GM23248 (cell line): ENCODE measurements around the gene MYH7. TPM values are rescaled to one million over a fixed set of nuclear protein-coding genes. Genes with fewer than 3 reads are reported as not detected.

Source experiments
- DNase-seq: peaks from one replicate; pipeline ENCODE4 v3.0.0-alpha.2; 2015
- H2AFZ ChIP-seq: fragments of 200-600 bp; sonication (generic); 2 replicates; pipeline ENCODE4 v1.6.1; 2016; ENCODE audit warnings: antibody characterized with exemption
- H3F3A ChIP-seq: fragments of 200-600 bp; sonication (generic); 2 replicates; pipeline ENCODE4 v1.6.1; 2016; ENCODE audit warnings: mild to moderate bottlenecking, antibody characterized with exemption, mixed run types; ENCODE audit not compliant: insufficient read depth
- H3K27ac ChIP-seq: fragments of 200-600 bp; sonication (generic); 2 replicates; pipeline ENCODE4 v1.5.1; 2016; ENCODE audit warnings: mild to moderate bottlenecking
- H3K27me3 ChIP-seq: fragments of 200-600 bp; sonication (generic); replicated peaks from 2 replicates; pipeline ENCODE4 v1.6.1; 2016; ENCODE audit warnings: mild to moderate bottlenecking; ENCODE audit not compliant: insufficient read depth
- H3K36me3 ChIP-seq: fragments of 200-600 bp; sonication (generic); 2 replicates; pipeline ENCODE4 v1.6.1; 2016; ENCODE audit warnings: low read depth, mild to moderate bottlenecking
- H3K4me1 ChIP-seq: fragments of 200-600 bp; sonication (generic); 2 replicates; pipeline ENCODE4 v1.6.1; 2016; ENCODE audit warnings: mild to moderate bottlenecking; ENCODE audit not compliant: insufficient read depth
- H3K4me2 ChIP-seq: fragments of 200-600 bp; sonication (generic); one replicate; pipeline ENCODE4 v1.6.1; 2016; ENCODE audit warnings: mild to moderate bottlenecking; ENCODE audit not compliant: unreplicated experiment
- H3K4me3 ChIP-seq: fragments of 200-600 bp; sonication (generic); 2 replicates; pipeline ENCODE4 v1.5.1; 2016; ENCODE audit warnings: mild to moderate bottlenecking
- H3K79me2 ChIP-seq: fragments of 200-600 bp; sonication (generic); 2 replicates; pipeline ENCODE4 v1.6.1; 2016; ENCODE audit warnings: mild to moderate bottlenecking; ENCODE audit not compliant: insufficient read depth
- H3K9ac ChIP-seq: fragments of 200-600 bp; sonication (generic); 2 replicates; pipeline ENCODE4 v1.6.1; 2016; ENCODE audit warnings: mild to moderate bottlenecking
- H3K9me2 ChIP-seq: fragments of 200-600 bp; sonication (generic); 2 replicates; pipeline ENCODE4 v1.6.1; 2016; ENCODE audit warnings: mixed run types, mild to moderate bottlenecking, moderate library complexity; ENCODE audit not compliant: insufficient read depth
- H3K9me3 ChIP-seq: fragments of 200-600 bp; sonication (generic); one replicate; pipeline ENCODE4 v1.6.1; 2017; ENCODE audit warnings: low read depth
- H4K20me1 ChIP-seq: fragments of 200-600 bp; sonication (generic); 2 replicates; pipeline ENCODE4 v1.6.0; 2016; ENCODE audit not compliant: insufficient read depth
- EZH2 ChIP-seq: fragments of 200-600 bp; sonication (generic); IDR thresholded peaks from 2 replicates; pipeline ENCODE4 v1.6.1; 2018; ENCODE audit warnings: antibody characterized with exemption, mild to moderate bottlenecking; ENCODE audit not compliant: insufficient read depth, poor library complexity, severe bottlenecking
- EZH2phosphoT487 ChIP-seq: fragments of 200-600 bp; sonication (generic); IDR thresholded peaks from 2 replicates; pipeline ENCODE4 v1.6.1; 2018; ENCODE audit warnings: antibody characterized with exemption, moderate library complexity, mild to moderate bottlenecking, low read depth; ENCODE audit not compliant: insufficient read depth
- WGBS, 2 experiments: methylation state at CpG; one replicate each; pipeline ENCODE4 v1.1.6; 2015 to 2017; ENCODE audit warnings: low lambda C conversion rate in 2 of 2, low coverage in 1 of 2; ENCODE audit errors: missing lambda C conversion rate in 2 of 2; 5-methylcytosine and 5-hydroxymethylcytosine counted together
- in situ Hi-C: fragments of 300-500 bp; cut with MboI; formaldehyde crosslinking; loops from 2 replicates; pipeline ENCODE4 v1.15.0; 2020
- polyA plus RNA-seq: library from polyadenylated mRNA; unstranded; fragments of >200 nt; fragmentation: Nextera tagmentation; extraction: Ambion mirVana; gene quantifications from 2 replicates; pipeline ENCODE4 v1.2.1, GENCODE V29; 2016
- total RNA-seq: library from RNA; depleted of rRNA; stranded (reverse); fragments of >200 nt; shearing (Covaris generic); gene quantifications from 2 replicates; pipeline ENCODE4 v1.2.3, GENCODE V29; 2014

The MYH7 gene
- total and polyA plus RNA-seq, 2 experiments from 2014 or later, result not detected

DNA sequence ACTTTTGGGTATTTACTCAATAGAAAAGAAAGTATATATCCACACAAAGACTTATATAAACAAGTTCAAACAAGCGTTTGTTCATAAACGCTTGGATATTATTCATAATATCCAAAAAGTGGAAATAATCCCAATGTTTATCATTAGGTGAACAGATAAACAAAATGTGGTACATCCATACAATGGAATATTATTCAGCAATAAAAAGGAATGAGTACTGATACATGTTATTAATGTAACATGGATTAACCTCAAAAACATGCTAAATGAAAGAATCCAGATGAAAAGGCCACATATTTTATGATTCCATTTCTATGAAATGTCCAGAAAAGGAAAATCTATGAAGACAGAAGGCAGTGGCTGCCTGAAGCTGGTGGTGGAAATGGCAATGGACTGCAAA lies 16.8 kb upstream of the MYH7 start:
- 52 to 56% methylated on average over 2 of the region's 2 CpGs for WGBS, 2 experiments
- Histone ChIP-seq H3K9me3 (no peaks in the 10 kb centered on the region), H2AFZ (no peak overlapping the region), H4K20me1 (no peaks in the 10 kb centered on the region), H3K9ac (no peak overlapping the region), H3K4me3 (no peak overlapping the region), H3K36me3 (no peaks in the 10 kb centered on the region), H3K79me2 (no peaks in the 10 kb centered on the region), H3K9me2 (no peaks in the 10 kb centered on the region), H3K27me3 (peaks cover 23% of the 10 kb centered on the region; the same call in 1 of the 2 replicates), H3K4me1 (no peaks in the 10 kb centered on the region), H3K27ac (no peak overlapping the region), H3K4me2 (no peak overlapping the region), H3F3A (no peaks in the 10 kb centered on the region)
- in situ Hi-C loops, result no loop called here
- TF ChIP-seq EZH2 (no peak), EZH2phosphoT487 (no peak)
- no peak for DNase-seq

DNA sequence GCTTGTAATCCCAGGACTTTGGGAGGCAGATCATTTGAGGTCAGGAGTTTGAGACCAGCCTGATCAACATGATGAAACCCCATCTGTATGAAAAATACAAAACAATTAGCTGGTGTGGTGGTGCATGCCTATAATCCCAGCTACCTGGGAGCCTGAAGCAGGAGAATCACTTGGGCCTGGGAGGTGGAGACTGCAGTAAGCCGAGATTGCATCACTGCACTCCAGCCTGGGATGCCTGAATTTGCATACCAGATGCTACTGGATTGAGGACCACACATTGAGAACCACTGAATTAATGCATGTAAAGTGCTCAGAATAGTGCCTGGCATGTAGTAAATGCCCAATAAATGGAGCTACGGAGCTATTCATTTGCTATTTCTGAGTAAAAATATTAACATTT lies 14.9 kb upstream of the MYH7 start:
- Histone ChIP-seq H3K36me3 (no peaks in the 10 kb centered on the region), H3K9me2 (no peaks in the 10 kb centered on the region), H2AFZ (no peak overlapping the region), H3K79me2 (no peaks in the 10 kb centered on the region), H4K20me1 (no peaks in the 10 kb centered on the region), H3K27ac (no peak overlapping the region), H3K27me3 (peaks cover 23% of the 10 kb centered on the region; the same call in 1 of the 2 replicates), H3K9ac (no peak overlapping the region), H3K4me2 (no peak overlapping the region), H3K4me3 (no peak overlapping the region), H3K4me1 (no peaks in the 10 kb centered on the region), H3K9me3 (no peaks in the 10 kb centered on the region), H3F3A (no peaks in the 10 kb centered on the region)
- WGBS, 2 experiments, result 20 to 26% methylated on average over 2 of the region's 2 CpGs
- TF ChIP-seq EZH2phosphoT487 (no peak), EZH2 (no peak)
- in situ Hi-C loops, result no loop called here
- no peak for DNase-seq

DNA sequence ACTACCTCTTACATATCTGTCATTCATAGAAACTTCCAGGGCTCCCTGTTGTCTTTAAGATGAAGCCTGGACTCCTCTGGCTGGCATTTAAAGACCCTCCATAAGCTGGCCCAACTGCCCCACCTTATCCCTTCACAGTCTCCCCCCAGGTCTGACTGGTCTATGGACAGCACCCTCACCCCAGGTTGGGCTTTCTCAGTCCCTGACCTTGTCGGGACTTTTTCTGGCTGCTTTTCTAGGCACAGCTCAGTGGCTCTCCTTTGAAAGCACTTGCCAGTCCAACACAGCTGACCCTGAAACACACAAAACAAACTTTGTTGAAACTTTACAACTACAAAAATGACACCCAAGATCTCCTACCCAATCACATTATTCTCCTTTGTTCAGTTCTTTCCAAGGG lies 13.9 kb upstream of the MYH7 start:
- H3K9me3 ChIP-seq, result no peaks in the 10 kb centered on the region
- H3F3A ChIP-seq, result no peaks in the 10 kb centered on the region
- peaks cover 26% of the 10 kb centered on the region; the same call in 1 of the 2 replicates for H3K27me3 ChIP-seq
- H3K4me1 ChIP-seq, result no peaks in the 10 kb centered on the region
- H3K36me3 ChIP-seq, result no peaks in the 10 kb centered on the region
- H3K79me2 ChIP-seq, result no peaks in the 10 kb centered on the region
- no peak for DNase-seq
- H3K9ac ChIP-seq, result no peak overlapping the region
- 50 to 64% methylated on average over 1 of the region's 1 CpG for WGBS, 2 experiments
- in situ Hi-C loops, result no loop called here
- no peaks in the 10 kb centered on the region for H3K9me2 ChIP-seq
- no peak for TF ChIP-seq EZH2phosphoT487
- no peak for TF ChIP-seq EZH2
- no peak overlapping the region for H3K4me2 ChIP-seq
- H4K20me1 ChIP-seq, result no peaks in the 10 kb centered on the region
- H3K4me3 ChIP-seq, result no peak overlapping the region
- H3K27ac ChIP-seq, result no peak overlapping the region
- no peak overlapping the region for H2AFZ ChIP-seq

DNA sequence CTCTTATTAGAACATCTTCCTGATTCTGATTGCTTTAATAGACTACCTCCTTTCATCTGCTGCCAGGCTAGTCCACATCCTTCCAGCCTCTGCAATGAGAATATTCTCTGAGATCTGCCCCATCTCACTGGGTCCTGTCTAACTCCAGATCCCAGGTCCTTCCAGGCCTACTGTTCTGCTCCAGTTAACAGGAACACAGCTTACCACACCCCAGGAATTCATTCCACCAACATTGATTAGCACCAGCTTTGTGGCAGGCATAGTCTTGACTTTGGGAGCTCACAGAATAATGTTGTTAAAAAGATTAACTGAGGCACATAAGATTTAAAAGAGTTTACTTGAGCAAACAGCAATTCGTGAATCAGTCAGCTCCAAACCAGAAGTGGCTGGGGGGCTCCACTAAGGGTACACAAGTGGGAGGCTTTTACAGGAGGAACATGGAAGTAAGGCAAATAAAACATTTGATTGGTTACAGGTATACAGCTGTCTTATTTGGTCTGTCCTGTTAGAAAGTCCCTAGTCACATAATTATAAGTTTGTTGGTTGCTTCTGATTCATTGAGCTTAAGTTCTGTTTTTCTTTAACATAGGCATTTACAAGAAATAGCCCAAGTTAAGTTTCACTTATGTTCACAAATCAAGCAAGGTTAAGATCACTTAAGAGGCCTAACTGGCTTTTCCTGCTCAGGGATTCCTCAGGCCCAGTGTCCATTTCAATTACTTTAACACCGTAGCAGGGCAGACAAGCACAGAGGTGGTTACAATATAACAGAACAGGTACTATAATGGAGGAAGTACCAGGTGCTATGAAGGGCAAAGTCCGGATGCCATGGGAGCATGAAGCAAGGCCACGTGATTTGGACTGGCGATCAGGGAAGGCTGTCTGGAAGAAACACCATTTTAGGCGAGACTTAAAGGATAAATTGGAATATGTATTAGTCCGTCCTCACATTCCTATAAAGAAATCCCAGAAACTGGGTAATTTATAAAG lies 12.2 kb upstream of the MYH7 start:
- TF ChIP-seq EZH2 (no peak), EZH2phosphoT487 (no peak)
- H4K20me1 ChIP-seq, result no peaks in the 10 kb centered on the region
- no peak overlapping the region for H2AFZ ChIP-seq
- peaks cover 26% of the 10 kb centered on the region; the same call in 1 of the 2 replicates for H3K27me3 ChIP-seq
- no peaks in the 10 kb centered on the region for H3K9me3 ChIP-seq
- WGBS, 2 experiments, result 50 to 58% methylated on average over 7 of the region's 7 CpGs
- no peak for DNase-seq
- H3K36me3 ChIP-seq, result no peaks in the 10 kb centered on the region
- H3K4me3 ChIP-seq, result no peak overlapping the region
- no peak overlapping the region for H3K27ac ChIP-seq
- no peaks in the 10 kb centered on the region for H3K9me2 ChIP-seq
- no peak overlapping the region for H3K4me2 ChIP-seq
- H3K79me2 ChIP-seq, result no peaks in the 10 kb centered on the region
- in situ Hi-C loops, result no loop called here
- H3K4me1 ChIP-seq, result no peaks in the 10 kb centered on the region
- no peaks in the 10 kb centered on the region for H3F3A ChIP-seq
- no peak overlapping the region for H3K9ac ChIP-seq
